ENCODE measurements around the gene HSD17B13.

Gene HSD17B13

GRCh38 chr4:87322754-87323153, at the start of gene HSD17B13:
Gene HSD17B13, minus strand, starts transcription at chr4:87322882. Its CDS starts 41 bp downstream, at chr4:87322841.
- H3K9me3 ChIP-seq (ENCODE audit: control insufficient read depth, low read length), result no peaks in the 10 kb centered on the region
- H2AFZ ChIP-seq, result no peak within 1 kb of the TSS
- TF ChIP-seq CTCF (IDR thresholded peaks at IDR 0.05), result no peak
- H3K4me3 ChIP-seq (ENCODE audit: low read depth, low read length), result no peak within 1 kb of the TSS
- no peaks in the 10 kb centered on the region for H3K27me3 ChIP-seq (ENCODE audit: control insufficient read depth, insufficient read depth, low read length)
- H3K79me2 ChIP-seq, result no peaks in the 10 kb centered on the region
- no peak within 1 kb of the TSS for H3K4me2 ChIP-seq (ENCODE audit: low read length)
- no peaks in the 10 kb centered on the region for H3K4me1 ChIP-seq
- H3K36me3 ChIP-seq (ENCODE audit: control insufficient read depth, insufficient read depth, low read length), result no peaks in the 10 kb centered on the region
- H3K27ac ChIP-seq, result no peak within 1 kb of the TSS
- no peak within 1 kb of the TSS for H3K9ac ChIP-seq

- Histone ChIP-seq H3K4me2 (ENCODE audit: low read length) (no peak overlapping the region), H3K27ac (no peak overlapping the region), H2AFZ (no peak overlapping the region), H3K9me3 (ENCODE audit: control insufficient read depth, low read length) (no peaks in the 10 kb centered on the region), H3K36me3 (ENCODE audit: control insufficient read depth, insufficient read depth, low read length) (no peaks in the 10 kb centered on the region), H3K79me2 (no peaks in the 10 kb centered on the region), H3K27me3 (ENCODE audit: control insufficient read depth, insufficient read depth, low read length) (no peaks in the 10 kb centered on the region), H3K4me1 (no peaks in the 10 kb centered on the region), H3K9ac (no peak overlapping the region), H3K4me3 (ENCODE audit: low read depth, low read length) (no peak overlapping the region)
- no peak for TF ChIP-seq CTCF (IDR thresholded peaks at IDR 0.05)
These were observed 47.4 kb upstream of the HSD17B13 start for GRCh38 chr4:87370068-87370467.

GRCh38 chr4:87366521-87367162, 44.0 kb upstream of the HSD17B13 start:
- Histone ChIP-seq H3K27me3 (ENCODE audit: control insufficient read depth, insufficient read depth, low read length) (no peaks in the 10 kb centered on the region), H3K36me3 (ENCODE audit: control insufficient read depth, insufficient read depth, low read length) (no peaks in the 10 kb centered on the region), H3K4me1 (no peaks in the 10 kb centered on the region), H3K4me2 (ENCODE audit: low read length) (no peak overlapping the region), H3K4me3 (ENCODE audit: low read depth, low read length) (no peak overlapping the region), H3K9ac (no peak overlapping the region), H2AFZ (no peak overlapping the region), H3K79me2 (no peaks in the 10 kb centered on the region), H3K27ac (no peak overlapping the region), H3K9me3 (ENCODE audit: control insufficient read depth, low read length) (no peaks in the 10 kb centered on the region)
- no peak for TF ChIP-seq CTCF (IDR thresholded peaks at IDR 0.05)

- H3K27ac ChIP-seq, result no peak overlapping the region
- H3K79me2 ChIP-seq, result no peaks in the 10 kb centered on the region
- H3K36me3 ChIP-seq (ENCODE audit: control insufficient read depth, insufficient read depth, low read length), result no peaks in the 10 kb centered on the region
- H3K9ac ChIP-seq, result no peak overlapping the region
- H2AFZ ChIP-seq, result no peak overlapping the region
- no peaks in the 10 kb centered on the region for H3K9me3 ChIP-seq (ENCODE audit: control insufficient read depth, low read length)
- no peak for TF ChIP-seq CTCF (IDR thresholded peaks at IDR 0.05)
- H3K4me3 ChIP-seq (ENCODE audit: low read depth, low read length), result no peak overlapping the region
- H3K4me1 ChIP-seq, result no peaks in the 10 kb centered on the region
- no peak overlapping the region for H3K4me2 ChIP-seq (ENCODE audit: low read length)
- no peaks in the 10 kb centered on the region for H3K27me3 ChIP-seq (ENCODE audit: control insufficient read depth, insufficient read depth, low read length)
These were observed 42.7 kb upstream of the HSD17B13 start for GRCh38 chr4:87365348-87365747.

GRCh38 chr4:87363552-87363951, 40.9 kb upstream of the HSD17B13 start:
- H3K4me2 ChIP-seq (ENCODE audit: low read length), result no peak overlapping the region

More at GRCh38 chr4:87363552-87363951, 40.9 kb upstream of the HSD17B13 start:
- H2AFZ ChIP-seq, result no peak overlapping the region
- H3K27me3 ChIP-seq (ENCODE audit: control insufficient read depth, insufficient read depth, low read length), result no peaks in the 10 kb centered on the region
- H3K4me3 ChIP-seq (ENCODE audit: low read depth, low read length), result no peak overlapping the region
- no peaks in the 10 kb centered on the region for H3K36me3 ChIP-seq (ENCODE audit: control insufficient read depth, insufficient read depth, low read length)
- H3K4me1 ChIP-seq, result no peaks in the 10 kb centered on the region
- H3K79me2 ChIP-seq, result no peaks in the 10 kb centered on the region
- H3K9me3 ChIP-seq (ENCODE audit: control insufficient read depth, low read length), result no peaks in the 10 kb centered on the region
- TF ChIP-seq CTCF (IDR thresholded peaks at IDR 0.05), result no peak
- no peak overlapping the region for H3K27ac ChIP-seq
- H3K9ac ChIP-seq, result no peak overlapping the region

All from parathyroid adenoma (tissue), 2 donors.